K562 (cell line): Measurements from ENCODE around the gene DENND2A.

Source experiments
- CTCF ChIP-seq, 3 experiments: IDR thresholded peaks in 2 of 3; conservative IDR thresholded peaks in 1 of 3; 2 replicates each; pipeline ENCODE4 v1.5.1; 2011 to 2012; ENCODE audit warnings: low read length in 3 of 3, mild to moderate bottlenecking in 3 of 3, control low read depth in 2 of 3, improper control_type of control experiment in 1 of 3, inconsistent platforms in 1 of 3, low read depth in 1 of 3, mixed read lengths in 1 of 3, moderate library complexity in 1 of 3; ENCODE audit not compliant: insufficient read depth in 2 of 3
- RCOR1 ChIP-seq, 2 experiments: IDR thresholded peaks; 2 replicates each; pipeline ENCODE4 v1.6.1; 2012; ENCODE audit warnings: low read depth in 2 of 2, low read length in 2 of 2, borderline replicate concordance in 1 of 2, improper control_type of control experiment in 1 of 2
- TF ChIP-seq, protein P1 (sequence below): IDR thresholded peaks from 3 replicates; pipeline ENCODE4 v1.6.1; 2011; ENCODE audit warnings: borderline replicate concordance, mild to moderate bottlenecking; ENCODE audit not compliant: insufficient read length, insufficient read depth

GRCh38 chr7:140668641-140669040 is 28.0 kb upstream of the DENND2A start:
- TF ChIP-seq RCOR1 (IDR thresholded peaks at IDR 0.05; ENCODE audit: borderline replicate concordance in 1 of 2, low read depth in 2 of 2, low read length in 2 of 2) (no peak), CTCF (IDR thresholded peaks at IDR 0.05 in 2 of 3, conservative IDR thresholded peaks at IDR 0.05 in 1 of 3; ENCODE audit: insufficient read depth in 2 of 3, low read depth in 1 of 3, low read length in 3 of 3) (no peak)
- TF ChIP-seq, protein P1, sequence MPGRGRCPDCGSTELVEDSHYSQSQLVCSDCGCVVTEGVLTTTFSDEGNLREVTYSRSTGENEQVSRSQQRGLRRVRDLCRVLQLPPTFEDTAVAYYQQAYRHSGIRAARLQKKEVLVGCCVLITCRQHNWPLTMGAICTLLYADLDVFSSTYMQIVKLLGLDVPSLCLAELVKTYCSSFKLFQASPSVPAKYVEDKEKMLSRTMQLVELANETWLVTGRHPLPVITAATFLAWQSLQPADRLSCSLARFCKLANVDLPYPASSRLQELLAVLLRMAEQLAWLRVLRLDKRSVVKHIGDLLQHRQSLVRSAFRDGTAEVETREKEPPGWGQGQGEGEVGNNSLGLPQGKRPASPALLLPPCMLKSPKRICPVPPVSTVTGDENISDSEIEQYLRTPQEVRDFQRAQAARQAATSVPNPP, result no peak
